KMS-11 (cell line): Measurements from ENCODE around the gene ASCC3.

Experiments
- H2AFZ ChIP-seq: fragments of 200-600 bp; sonication (generic); 2 replicates; pipeline ENCODE4 v1.6.1; 2016; ENCODE audit warnings: antibody characterized with exemption, mixed run types, low read depth
- H3K27ac ChIP-seq: fragments of 200-600 bp; sonication (generic); 2 replicates; pipeline ENCODE4 v1.6.1; 2016; ENCODE audit warnings: mild to moderate bottlenecking, mixed run types
- H3K27me3 ChIP-seq: fragments of 200-600 bp; sonication (generic); 2 replicates; pipeline ENCODE4 v1.6.1; 2017; ENCODE audit warnings: mild to moderate bottlenecking, low read depth, mixed run types, moderate library complexity; ENCODE audit not compliant: insufficient read depth
- H3K36me3 ChIP-seq: fragments of 200-600 bp; sonication (generic); 2 replicates; pipeline ENCODE4 v1.6.1; 2017; ENCODE audit warnings: mild to moderate bottlenecking, mixed run types; ENCODE audit not compliant: insufficient read depth
- H3K4me1 ChIP-seq: fragments of 200-600 bp; sonication (generic); 2 replicates; pipeline ENCODE4 v1.6.1; 2016; ENCODE audit warnings: mild to moderate bottlenecking, low read depth, mixed run types; ENCODE audit not compliant: poor library complexity, severe bottlenecking
- H3K4me2 ChIP-seq: fragments of 200-600 bp; sonication (generic); 2 replicates; pipeline ENCODE4 v1.7.0; 2016; ENCODE audit warnings: mild to moderate bottlenecking, mixed run types
- H3K4me3 ChIP-seq: fragments of 200-600 bp; sonication (generic); IDR thresholded peaks from 2 replicates; pipeline ENCODE4 v1.6.1; 2017; ENCODE audit warnings: low read depth, low read length, mixed read lengths; ENCODE audit not compliant: insufficient read depth
- H3K79me2 ChIP-seq: fragments of 200-600 bp; sonication (generic); 2 replicates; pipeline ENCODE4 v1.6.1; 2016; ENCODE audit warnings: low read depth, mixed run types; ENCODE audit not compliant: insufficient read depth
- H3K9ac ChIP-seq: fragments of 200-600 bp; sonication (generic); 2 replicates; pipeline ENCODE4 v1.6.1; 2016; ENCODE audit warnings: mild to moderate bottlenecking, mixed run types
- H4K20me1 ChIP-seq: fragments of 200-600 bp; sonication (generic); 2 replicates; pipeline ENCODE4 v1.6.1; 2016; ENCODE audit warnings: mild to moderate bottlenecking, mixed run types; ENCODE audit not compliant: insufficient read depth
- TF ChIP-seq, protein P1 (sequence below): fragments of 200-600 bp; sonication (generic); conservative IDR thresholded peaks from 2 replicates; pipeline ENCODE4 v1.6.1; 2017; ENCODE audit warnings: low read depth, mild to moderate bottlenecking, antibody characterized with exemption, low read length, moderate library complexity, mixed read lengths

Gene ASCC3

DNA sequence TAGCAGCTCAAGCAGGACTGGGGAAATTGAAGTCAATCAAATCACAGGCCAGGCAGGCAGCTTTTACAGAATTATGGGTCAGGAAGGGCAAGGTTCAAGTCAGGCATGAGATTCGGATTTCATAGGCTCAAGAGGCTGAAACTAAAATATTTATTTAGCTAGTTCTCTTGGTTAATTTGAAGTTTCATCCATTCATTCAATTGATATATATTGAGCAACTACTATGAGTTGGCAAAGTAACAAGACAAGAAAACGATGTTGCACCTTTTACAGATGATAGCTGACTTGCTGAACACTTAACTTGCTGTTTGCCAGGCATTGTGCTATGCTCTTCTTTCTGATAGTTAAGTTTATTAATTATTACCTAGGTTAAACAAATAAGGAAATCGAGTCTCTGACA, 20.5 kb upstream of the ASCC3 start:
- H3K27me3 ChIP-seq = no peaks in the 10 kb centered on the region
- no peak overlapping the region for H2AFZ ChIP-seq
- no peaks in the 10 kb centered on the region for H3K79me2 ChIP-seq
- no peaks in the 10 kb centered on the region for H3K4me1 ChIP-seq
- H3K27ac ChIP-seq = no peak overlapping the region
- H3K9ac ChIP-seq = no peak overlapping the region
- H3K4me3 ChIP-seq = no peak overlapping the region
- TF ChIP-seq, protein P1, sequence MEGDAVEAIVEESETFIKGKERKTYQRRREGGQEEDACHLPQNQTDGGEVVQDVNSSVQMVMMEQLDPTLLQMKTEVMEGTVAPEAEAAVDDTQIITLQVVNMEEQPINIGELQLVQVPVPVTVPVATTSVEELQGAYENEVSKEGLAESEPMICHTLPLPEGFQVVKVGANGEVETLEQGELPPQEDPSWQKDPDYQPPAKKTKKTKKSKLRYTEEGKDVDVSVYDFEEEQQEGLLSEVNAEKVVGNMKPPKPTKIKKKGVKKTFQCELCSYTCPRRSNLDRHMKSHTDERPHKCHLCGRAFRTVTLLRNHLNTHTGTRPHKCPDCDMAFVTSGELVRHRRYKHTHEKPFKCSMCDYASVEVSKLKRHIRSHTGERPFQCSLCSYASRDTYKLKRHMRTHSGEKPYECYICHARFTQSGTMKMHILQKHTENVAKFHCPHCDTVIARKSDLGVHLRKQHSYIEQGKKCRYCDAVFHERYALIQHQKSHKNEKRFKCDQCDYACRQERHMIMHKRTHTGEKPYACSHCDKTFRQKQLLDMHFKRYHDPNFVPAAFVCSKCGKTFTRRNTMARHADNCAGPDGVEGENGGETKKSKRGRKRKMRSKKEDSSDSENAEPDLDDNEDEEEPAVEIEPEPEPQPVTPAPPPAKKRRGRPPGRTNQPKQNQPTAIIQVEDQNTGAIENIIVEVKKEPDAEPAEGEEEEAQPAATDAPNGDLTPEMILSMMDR = no peak
- no peaks in the 10 kb centered on the region for H3K36me3 ChIP-seq
- H4K20me1 ChIP-seq = no peaks in the 10 kb centered on the region
- H3K4me2 ChIP-seq = no peak overlapping the region

DNA sequence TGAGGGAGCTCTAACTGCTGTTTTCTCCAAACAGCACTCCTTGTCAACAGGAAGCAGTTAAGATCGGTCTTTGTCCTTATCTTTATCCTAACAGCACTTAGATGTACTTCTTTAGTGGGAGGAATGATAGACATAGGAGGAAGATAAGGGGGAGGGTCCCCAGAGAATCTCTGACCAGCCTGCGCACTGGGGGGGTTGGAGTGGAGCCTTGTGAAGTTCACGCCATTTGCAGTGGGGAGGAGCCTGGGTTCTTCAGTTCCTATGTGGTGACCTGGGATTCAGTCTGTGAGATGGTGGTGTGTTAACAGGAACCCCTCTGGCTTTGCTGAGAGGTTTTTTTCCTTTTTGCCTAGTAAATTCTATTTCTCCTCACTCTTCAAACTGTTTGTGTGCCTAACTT, 18.1 kb upstream of the ASCC3 start:
- no peaks in the 10 kb centered on the region for H3K36me3 ChIP-seq
- TF ChIP-seq, protein P1 = no peak
- no peaks in the 10 kb centered on the region for H3K79me2 ChIP-seq
- no peak overlapping the region for H3K27ac ChIP-seq
- no peaks in the 10 kb centered on the region for H4K20me1 ChIP-seq
- H3K9ac ChIP-seq = no peak overlapping the region
- H2AFZ ChIP-seq = no peak overlapping the region
- H3K4me1 ChIP-seq = no peaks in the 10 kb centered on the region
- H3K4me2 ChIP-seq = no peak overlapping the region
- H3K27me3 ChIP-seq = no peaks in the 10 kb centered on the region
- no peak overlapping the region for H3K4me3 ChIP-seq

DNA sequence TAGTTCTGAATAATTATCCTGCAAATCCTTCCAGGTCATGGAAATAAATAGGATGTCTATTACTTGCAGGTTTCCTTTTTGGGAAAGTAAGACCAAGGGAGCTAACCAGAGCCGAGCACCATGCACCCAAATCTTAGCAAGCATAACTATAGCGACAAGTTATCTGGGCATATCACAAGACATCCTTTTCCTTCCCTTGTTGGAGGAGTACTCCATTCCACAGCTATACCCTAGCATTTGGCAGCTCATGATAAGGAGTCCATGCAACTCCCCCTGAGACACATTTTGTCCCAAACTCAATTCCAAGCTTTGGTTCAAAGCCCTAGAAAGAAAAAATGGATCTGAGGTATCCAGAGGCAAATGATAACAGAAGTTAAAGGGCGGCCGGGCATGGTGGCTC, 16.5 kb upstream of the ASCC3 start:
- no peaks in the 10 kb centered on the region for H3K79me2 ChIP-seq
- H3K4me3 ChIP-seq = no peak overlapping the region
- TF ChIP-seq, protein P1 = no peak
- H3K27me3 ChIP-seq = no peaks in the 10 kb centered on the region
- no peak overlapping the region for H3K9ac ChIP-seq
- no peaks in the 10 kb centered on the region for H3K36me3 ChIP-seq
- H3K4me1 ChIP-seq = no peaks in the 10 kb centered on the region
- no peak overlapping the region for H3K27ac ChIP-seq
- no peak overlapping the region for H3K4me2 ChIP-seq
- no peak overlapping the region for H2AFZ ChIP-seq
- H4K20me1 ChIP-seq = no peaks in the 10 kb centered on the region

DNA sequence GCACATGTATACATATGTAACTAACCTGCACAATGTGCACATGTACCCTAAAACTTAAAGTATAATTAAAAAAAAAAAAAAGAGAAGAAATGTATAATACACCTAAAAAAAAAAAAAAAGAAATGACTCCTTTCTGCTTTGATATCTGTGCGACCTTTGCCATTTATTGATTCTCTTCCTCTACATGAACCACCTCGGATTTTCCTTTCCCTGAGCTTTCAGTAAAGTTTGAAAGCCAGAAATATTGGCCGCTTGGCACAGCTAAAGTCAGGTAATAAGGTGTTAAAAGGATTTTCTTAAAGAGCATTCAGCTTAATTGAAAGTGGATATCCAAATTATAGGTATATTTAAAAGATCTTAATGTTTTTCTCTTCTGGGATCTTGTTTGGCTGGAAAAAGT, 12.6 kb upstream of the ASCC3 start:
- no peak overlapping the region for H2AFZ ChIP-seq
- no peaks in the 10 kb centered on the region for H3K4me1 ChIP-seq
- H3K36me3 ChIP-seq = no peaks in the 10 kb centered on the region
- no peak overlapping the region for H3K4me3 ChIP-seq
- no peak overlapping the region for H3K27ac ChIP-seq
- no peak overlapping the region for H3K4me2 ChIP-seq
- TF ChIP-seq, protein P1 = no peak
- H3K27me3 ChIP-seq = no peaks in the 10 kb centered on the region
- H4K20me1 ChIP-seq = no peaks in the 10 kb centered on the region
- H3K79me2 ChIP-seq = no peaks in the 10 kb centered on the region
- H3K9ac ChIP-seq = no peak overlapping the region

DNA sequence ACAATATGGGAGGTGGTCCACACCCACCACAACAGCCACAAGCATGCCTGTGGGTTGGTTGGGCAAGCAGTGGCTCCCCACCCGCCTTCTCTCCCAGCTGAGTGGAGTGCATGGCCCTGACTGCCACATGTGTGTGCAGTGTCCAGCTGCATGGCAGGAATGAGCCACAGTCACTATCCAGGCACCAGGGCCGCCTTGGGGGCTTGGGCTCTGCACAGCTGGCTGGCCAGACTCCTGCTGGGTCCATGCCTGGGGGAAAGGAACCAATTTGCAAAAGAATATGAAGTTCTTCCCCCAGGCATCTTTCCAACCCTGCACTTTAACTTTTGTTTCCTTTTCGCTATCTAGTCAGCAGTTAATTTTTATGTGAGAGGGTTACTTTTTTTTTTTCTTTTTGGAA, 11.6 kb upstream of the ASCC3 start:
- H3K27ac ChIP-seq = no peak overlapping the region
- no peak overlapping the region for H3K4me2 ChIP-seq

More for the DNA sequence above, 11.6 kb upstream of the ASCC3 start:
- no peaks in the 10 kb centered on the region for H3K27me3 ChIP-seq
- H2AFZ ChIP-seq = no peak overlapping the region
- TF ChIP-seq, protein P1 = no peak
- H3K4me3 ChIP-seq = no peak overlapping the region
- H3K9ac ChIP-seq = no peak overlapping the region
- H3K36me3 ChIP-seq = no peaks in the 10 kb centered on the region
- H3K4me1 ChIP-seq = no peaks in the 10 kb centered on the region
- no peaks in the 10 kb centered on the region for H4K20me1 ChIP-seq
- no peaks in the 10 kb centered on the region for H3K79me2 ChIP-seq
